GM12874 (cell line): ENCODE measurements around the gene TMEM253.

Experiments
- TF ChIP-seq, protein P1 (sequence below): IDR thresholded peaks from 2 replicates; pipeline ENCODE4 v1.5.1; 2011; ENCODE audit warnings: low read depth, mild to moderate bottlenecking, control low read depth, low read length, moderate library complexity; ENCODE audit not compliant: insufficient read depth

TMEM253 gene

DNA sequence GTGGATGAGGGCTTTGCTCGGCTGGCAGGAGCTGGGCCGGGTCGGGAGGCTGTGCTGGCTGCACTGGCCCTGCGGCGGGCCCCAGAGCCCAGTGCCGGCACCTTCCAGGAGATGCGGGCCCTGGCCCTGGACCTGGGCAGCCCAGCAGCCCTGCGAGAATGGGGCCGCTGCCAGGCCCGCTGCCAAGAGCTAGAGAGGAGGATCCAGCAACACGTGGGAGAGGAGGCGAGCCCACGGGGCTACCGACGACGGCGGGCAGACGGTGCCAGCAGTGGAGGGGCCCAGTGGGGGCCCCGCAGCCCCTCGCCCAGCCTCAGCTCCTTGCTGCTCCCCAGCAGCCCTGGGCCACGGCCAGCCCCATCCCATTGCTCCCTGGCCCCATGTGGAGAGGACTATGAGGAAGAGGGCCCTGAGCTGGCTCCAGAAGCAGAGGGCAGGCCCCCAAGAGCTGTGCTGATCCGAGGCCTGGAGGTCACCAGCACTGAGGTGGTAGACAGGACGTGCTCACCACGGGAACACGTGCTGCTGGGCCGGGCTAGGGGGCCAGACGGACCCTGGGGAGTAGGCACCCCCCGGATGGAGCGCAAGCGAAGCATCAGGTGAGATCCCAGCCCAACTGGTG lies 19.2 kb upstream of the TMEM253 start:
- TF ChIP-seq, protein P1, sequence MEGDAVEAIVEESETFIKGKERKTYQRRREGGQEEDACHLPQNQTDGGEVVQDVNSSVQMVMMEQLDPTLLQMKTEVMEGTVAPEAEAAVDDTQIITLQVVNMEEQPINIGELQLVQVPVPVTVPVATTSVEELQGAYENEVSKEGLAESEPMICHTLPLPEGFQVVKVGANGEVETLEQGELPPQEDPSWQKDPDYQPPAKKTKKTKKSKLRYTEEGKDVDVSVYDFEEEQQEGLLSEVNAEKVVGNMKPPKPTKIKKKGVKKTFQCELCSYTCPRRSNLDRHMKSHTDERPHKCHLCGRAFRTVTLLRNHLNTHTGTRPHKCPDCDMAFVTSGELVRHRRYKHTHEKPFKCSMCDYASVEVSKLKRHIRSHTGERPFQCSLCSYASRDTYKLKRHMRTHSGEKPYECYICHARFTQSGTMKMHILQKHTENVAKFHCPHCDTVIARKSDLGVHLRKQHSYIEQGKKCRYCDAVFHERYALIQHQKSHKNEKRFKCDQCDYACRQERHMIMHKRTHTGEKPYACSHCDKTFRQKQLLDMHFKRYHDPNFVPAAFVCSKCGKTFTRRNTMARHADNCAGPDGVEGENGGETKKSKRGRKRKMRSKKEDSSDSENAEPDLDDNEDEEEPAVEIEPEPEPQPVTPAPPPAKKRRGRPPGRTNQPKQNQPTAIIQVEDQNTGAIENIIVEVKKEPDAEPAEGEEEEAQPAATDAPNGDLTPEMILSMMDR: no peak

DNA sequence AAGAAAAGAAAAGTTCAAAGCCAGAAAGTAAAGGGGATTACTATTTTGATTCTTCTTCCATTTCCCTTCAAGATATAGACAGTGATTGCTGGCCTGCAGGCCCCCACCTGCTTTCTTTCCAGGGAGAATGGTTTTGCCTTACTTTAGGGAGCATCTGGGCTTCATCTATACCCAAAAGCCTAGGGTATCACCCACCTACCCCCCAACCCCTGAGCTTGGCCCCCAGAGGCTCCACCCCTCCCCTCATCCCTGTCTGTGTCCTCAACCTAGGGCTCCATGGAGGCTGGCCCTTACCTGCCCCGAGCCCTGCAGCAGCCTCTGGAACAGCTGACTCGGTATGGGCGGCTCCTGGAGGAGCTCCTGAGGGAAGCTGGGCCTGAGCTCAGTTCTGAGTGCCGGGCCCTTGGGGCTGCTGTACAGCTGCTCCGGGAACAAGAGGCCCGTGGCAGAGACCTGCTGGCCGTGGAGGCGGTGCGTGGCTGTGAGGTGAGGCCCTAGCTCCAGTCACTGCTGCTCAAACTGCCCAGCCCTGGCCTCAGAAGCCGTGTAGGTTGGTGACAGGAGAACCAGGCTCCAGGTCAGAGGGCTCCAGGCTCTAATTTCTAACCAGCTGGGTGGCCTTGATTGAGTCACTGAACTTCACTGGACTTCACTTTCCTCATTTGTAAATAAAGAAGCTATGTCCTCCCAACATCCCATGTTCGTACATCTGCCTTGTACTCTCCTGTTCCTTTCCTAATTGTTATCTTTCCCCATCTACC lies 17.1 kb upstream of the TMEM253 start:
- TF ChIP-seq, protein P1: no peak

DNA sequence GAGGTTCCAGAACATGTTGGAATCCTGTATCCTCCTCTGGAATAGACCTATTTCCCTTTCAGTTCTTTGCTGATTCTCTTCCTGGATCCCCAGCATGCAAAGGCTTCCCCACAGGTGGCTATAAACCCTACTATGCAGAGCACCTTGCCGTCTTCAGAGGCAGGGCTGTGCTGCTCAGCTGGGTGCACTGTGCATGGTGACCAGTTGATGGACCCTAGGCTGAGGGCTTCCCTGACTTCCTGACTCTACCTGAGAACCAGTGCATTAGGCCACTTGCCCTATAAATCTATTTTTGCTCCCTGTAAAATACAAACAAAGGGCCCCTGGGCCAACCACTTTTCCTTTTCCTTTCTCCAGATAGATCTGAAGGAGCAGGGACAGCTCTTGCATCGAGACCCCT lies 16.5 kb upstream of the TMEM253 start:
- TF ChIP-seq, protein P1: no peak

DNA sequence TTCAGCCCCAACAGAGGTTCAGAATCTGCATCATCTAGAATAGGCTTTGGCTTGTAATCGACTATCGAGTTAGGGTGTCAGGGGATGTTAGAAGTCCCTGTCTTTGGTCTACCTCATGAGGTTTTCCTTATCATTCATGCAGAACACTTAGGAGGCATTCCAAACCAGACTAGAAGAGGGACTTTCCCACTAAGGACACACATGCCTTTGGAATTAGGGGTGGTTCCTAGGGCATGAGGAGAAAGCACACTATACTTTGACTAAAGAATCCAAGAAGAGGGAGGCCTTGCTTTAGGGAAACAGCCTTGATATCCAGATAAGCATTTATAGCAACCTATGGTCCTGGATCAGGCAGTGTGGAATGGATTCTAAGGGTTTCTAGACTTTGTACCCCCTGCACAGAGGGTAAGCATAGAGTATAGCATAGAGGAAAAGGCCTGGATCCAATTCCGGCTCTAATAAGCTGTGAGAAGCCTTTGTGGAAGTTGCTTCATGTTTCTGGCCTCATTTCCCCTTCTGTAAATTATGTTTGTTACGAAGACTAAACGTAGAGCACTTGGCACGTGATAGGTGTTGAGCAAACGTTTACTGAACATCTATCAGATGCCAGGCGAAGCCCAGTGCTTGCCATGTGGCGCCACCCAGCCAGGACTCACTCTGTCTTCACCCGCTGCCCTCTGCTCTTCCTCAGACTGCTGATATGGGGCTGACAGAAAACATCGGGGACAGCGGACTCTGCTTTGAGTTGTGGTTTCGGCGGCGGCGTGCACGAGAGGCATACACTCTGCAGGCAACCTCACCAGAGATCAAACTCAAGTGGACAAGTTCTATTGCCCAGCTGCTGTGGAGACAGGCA lies 15.6 kb upstream of the TMEM253 start:
- TF ChIP-seq, protein P1: no peak

DNA sequence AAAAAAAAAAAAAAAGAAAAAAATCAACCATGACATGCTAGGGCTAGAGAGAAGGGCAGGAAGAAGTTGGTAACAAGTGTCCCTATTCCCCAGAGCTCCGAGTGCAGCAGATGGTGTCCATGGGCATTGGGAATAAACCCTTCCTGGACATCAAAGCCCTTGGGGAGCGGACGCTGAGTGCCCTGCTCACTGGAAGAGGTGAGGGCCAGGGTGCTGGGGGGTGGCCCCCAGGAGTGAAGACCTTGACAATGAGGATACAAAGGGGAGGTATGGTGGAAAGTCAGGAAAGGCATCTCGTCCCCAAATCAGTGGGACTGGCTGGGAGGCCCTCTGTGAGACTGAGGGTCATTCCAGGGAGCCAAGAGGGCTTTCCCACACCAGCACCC lies 14.0 kb upstream of the TMEM253 start:
- TF ChIP-seq, protein P1: no peak

DNA sequence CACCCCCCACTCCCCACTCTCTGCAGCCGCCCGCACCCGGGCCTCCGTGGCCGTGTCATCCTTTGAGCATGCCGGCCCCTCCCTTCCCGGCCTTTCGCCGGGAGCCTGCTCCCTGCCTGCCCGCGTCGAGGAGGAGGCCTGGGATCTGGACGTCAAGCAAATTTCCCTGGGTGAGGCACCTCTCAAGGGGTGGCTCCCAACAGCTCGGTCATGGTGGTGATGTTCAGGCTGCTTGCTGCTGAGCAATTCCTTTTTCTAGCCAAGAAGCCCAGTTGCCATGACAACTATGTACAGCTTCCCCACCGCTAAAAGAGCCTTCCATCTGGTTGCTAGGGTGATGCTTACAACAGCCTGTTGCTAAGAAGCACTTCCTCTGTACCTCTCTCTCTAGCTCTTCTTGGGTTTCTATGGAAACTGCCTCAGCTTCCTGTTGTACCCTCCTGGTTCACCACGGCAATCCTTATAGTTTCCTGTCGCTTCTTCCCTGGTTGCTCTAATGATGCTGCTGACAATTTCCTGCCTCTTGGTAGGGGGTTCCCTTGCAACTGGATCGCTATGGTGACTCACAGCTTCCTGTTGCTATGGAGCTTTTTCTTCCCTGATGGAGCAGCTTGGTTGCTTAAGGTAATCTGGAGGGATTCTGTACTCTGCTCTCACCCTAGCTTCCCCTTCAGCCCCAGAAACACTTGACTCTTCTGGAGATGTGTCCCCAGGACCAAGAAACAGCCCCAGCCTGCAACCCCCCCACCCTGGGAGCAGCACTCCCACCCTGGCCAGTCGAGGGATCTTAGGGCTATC lies 13.4 kb upstream of the TMEM253 start:
- TF ChIP-seq, protein P1: no peak
